Neuronal stem cell (in vitro differentiated cells): ENCODE results near the gene YIF1A.

Experiments used
- DNase-seq: peaks from one replicate; pipeline ENCODE4 v3.0.0-alpha.2; 2013; ENCODE audit warnings: low spot score
- H2AFZ ChIP-seq: one replicate; pipeline ENCODE4 v1.6.1; 2013; ENCODE audit warnings: mild to moderate bottlenecking, low read length, inconsistent platforms
- H2AK5ac ChIP-seq: 2 replicates; pipeline ENCODE4 v1.6.1; 2013; ENCODE audit warnings: low read depth, mild to moderate bottlenecking, inconsistent platforms, low read length, moderate library complexity, mixed read lengths
- H2BK120ac ChIP-seq: 2 replicates; pipeline ENCODE4 v1.6.1; 2013; ENCODE audit warnings: low read depth, mild to moderate bottlenecking, inconsistent platforms, low read length, moderate library complexity, mixed read lengths
- H2BK12ac ChIP-seq: one replicate; pipeline ENCODE4 v1.6.1; 2013; ENCODE audit warnings: low read length, inconsistent platforms
- H2BK15ac ChIP-seq: 2 replicates; pipeline ENCODE4 v1.6.1; 2013; ENCODE audit warnings: mild to moderate bottlenecking, low read length, inconsistent platforms, mixed read lengths
- H2BK5ac ChIP-seq: one replicate; pipeline ENCODE4 v1.6.1; 2013; ENCODE audit warnings: inconsistent platforms, mild to moderate bottlenecking, low read length, moderate library complexity
- H3K14ac ChIP-seq: one replicate; pipeline ENCODE4 v1.6.1; 2013; ENCODE audit warnings: low read length, inconsistent platforms
- H3K18ac ChIP-seq: 2 replicates; pipeline ENCODE4 v1.6.1; 2013; ENCODE audit warnings: low read length, inconsistent platforms
- H3K23ac ChIP-seq: 2 replicates; pipeline ENCODE4 v1.6.1; 2013; ENCODE audit warnings: low read depth, mild to moderate bottlenecking, mixed read lengths, low read length, inconsistent platforms; ENCODE audit not compliant: poor library complexity
- H3K27ac ChIP-seq: replicated peaks from 3 replicates; pipeline ENCODE4 v1.5.1; 2013; ENCODE audit warnings: low read length, inconsistent platforms
- H3K27me3 ChIP-seq, 3 experiments: 2 replicates each; pipeline ENCODE4 v1.6.1; 2013; ENCODE audit warnings: low read length in 3 of 3, mild to moderate bottlenecking in 2 of 3, inconsistent platforms in 1 of 3, low read depth in 1 of 3, mixed read lengths in 1 of 3, moderate library complexity in 1 of 3; ENCODE audit not compliant: control insufficient read depth in 3 of 3, insufficient read depth in 3 of 3
- H3K36me3 ChIP-seq, 2 donors: replicated peaks in 1 of 2; 2 replicates each; pipeline ENCODE4 v1.6.1; 2013; ENCODE audit warnings: low read length in 2 of 2; ENCODE audit not compliant: control insufficient read depth in 2 of 2, insufficient read depth in 2 of 2
- H3K4ac ChIP-seq: 2 replicates; pipeline ENCODE4 v1.6.1; 2013; ENCODE audit warnings: inconsistent platforms, mild to moderate bottlenecking, low read length, moderate library complexity
- H3K4me1 ChIP-seq, 2 donors: 1 replicate in 1 of 2; 2 replicates in 1 of 2; pipeline ENCODE4 v1.6.1; 2013; ENCODE audit warnings: low read length in 2 of 2, low read depth in 1 of 2; ENCODE audit not compliant: control insufficient read depth in 2 of 2, insufficient read depth in 1 of 2
- H3K4me2 ChIP-seq: one replicate; pipeline ENCODE4 v1.6.1; 2013; ENCODE audit warnings: mild to moderate bottlenecking, low read length, inconsistent platforms; ENCODE audit not compliant: insufficient read depth, poor library complexity, severe bottlenecking
- H3K4me3 ChIP-seq, 2 donors: 2 replicates each; pipeline ENCODE4 v1.5.1; 2013; ENCODE audit warnings: low read length in 2 of 2, mild to moderate bottlenecking in 2 of 2, inconsistent platforms in 1 of 2, moderate library complexity in 1 of 2
- H3K79me1 ChIP-seq: one replicate; pipeline ENCODE4 v1.6.1; 2013; ENCODE audit warnings: low read depth, mild to moderate bottlenecking, inconsistent platforms, low read length, moderate library complexity
- H3K9ac ChIP-seq: one replicate; pipeline ENCODE4 v1.6.1; 2013; ENCODE audit warnings: mild to moderate bottlenecking, low read depth, low read length, inconsistent platforms; ENCODE audit not compliant: poor library complexity
- H3K9me3 ChIP-seq, 2 donors: replicated peaks in 1 of 2; 2 replicates each; pipeline versions ENCODE3 to v1.6.1; 2013; ENCODE audit warnings: low read length in 2 of 2, mild to moderate bottlenecking in 2 of 2, inconsistent platforms in 1 of 2, low read depth in 1 of 2, mixed read lengths in 1 of 2, moderate library complexity in 1 of 2; ENCODE audit not compliant: control insufficient read depth in 2 of 2, insufficient read depth in 1 of 2
- H4K8ac ChIP-seq: one replicate; pipeline ENCODE4 v1.6.1; 2013; ENCODE audit warnings: low read depth, mild to moderate bottlenecking, inconsistent platforms, low read length, moderate library complexity
- H4K91ac ChIP-seq: one replicate; pipeline ENCODE4 v1.6.1; 2013; ENCODE audit warnings: low read length, low read depth, mild to moderate bottlenecking, inconsistent platforms; ENCODE audit not compliant: poor library complexity
- WGBS, 2 donors: extraction: QIAGEN DNeasy Blood & Tissue Kit; methylation state at CpG; one replicate each; pipeline ENCODE4 v1.1.7; 2013; ENCODE audit warnings: missing lambda C conversion rate in 2 of 2, mixed read lengths in 1 of 2; ENCODE audit not compliant: insufficient read length in 2 of 2, insufficient replicate concordance in 1 of 2; ENCODE audit errors: extremely low coverage in 2 of 2; 5-methylcytosine and 5-hydroxymethylcytosine counted together

Gene YIF1A

DNA sequence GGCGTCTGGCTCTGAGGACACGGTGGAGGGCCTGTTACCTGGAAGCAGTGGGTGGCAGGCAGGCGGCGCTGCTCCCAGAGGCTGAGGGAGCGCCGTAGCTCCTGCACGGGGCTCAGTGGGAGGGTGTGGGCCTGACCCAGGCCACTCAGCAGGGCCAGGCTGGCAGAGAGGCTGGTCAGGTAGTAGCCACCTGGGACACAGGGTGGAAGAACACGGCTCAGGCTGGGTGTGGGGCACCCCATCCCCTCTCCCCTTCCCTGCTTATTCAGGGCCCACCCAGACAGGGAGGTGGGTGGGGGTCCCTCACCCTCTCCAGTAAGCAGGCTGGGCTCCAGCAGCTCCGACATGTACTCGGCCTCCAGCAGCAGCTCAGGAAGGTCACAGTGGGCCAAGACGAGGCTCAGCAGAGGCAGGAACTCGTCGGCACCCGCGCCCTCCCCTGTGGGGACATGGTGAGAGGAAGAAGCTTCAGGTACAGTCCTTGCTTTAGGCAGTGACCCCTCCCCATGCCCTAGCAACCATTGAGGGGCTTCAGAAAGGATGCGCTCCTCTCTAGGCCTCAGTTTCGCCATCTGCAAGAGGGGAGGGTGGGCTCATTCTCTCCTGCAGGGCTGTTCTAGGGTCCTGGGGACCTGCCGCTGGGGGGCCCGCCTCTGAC, 44.4 kb upstream of the YIF1A start:
- Histone ChIP-seq H3K18ac (peak overlapping the region; percentile 51), H2AK5ac (no peak overlapping the region), H3K4me2 (no peak overlapping the region), H3K27me3 (no peaks in the 10 kb centered on the region), H3K14ac (no peak overlapping the region), H3K27ac (no peak overlapping the region), H4K8ac (no peak overlapping the region), H2BK120ac (no peak overlapping the region), H2BK5ac (no peak overlapping the region), H3K9ac (peak overlapping the region; percentile 55), H3K4me1 (peaks cover 18 to 28% of the 10 kb centered on the region in 2 donors), H3K4ac (no peak overlapping the region), H2BK12ac (no peak overlapping the region), H2AFZ (no peak overlapping the region), H3K23ac (no peak overlapping the region), H2BK15ac (peak overlapping the region; percentile 1), H3K79me1 (peaks cover 4% of the 10 kb centered on the region), H4K91ac (no peak overlapping the region), H3K9me3 (no peaks in the 10 kb centered on the region), H3K4me3 (peak overlapping the region in 1 of 2 donors; percentile 19), H3K36me3 (peaks cover 5 to 8% of the 10 kb centered on the region in 2 donors)
- DNase-seq = no peak
- WGBS, 2 donors = no CpG with 5 or more reads among the region's 19 CpGs

DNA sequence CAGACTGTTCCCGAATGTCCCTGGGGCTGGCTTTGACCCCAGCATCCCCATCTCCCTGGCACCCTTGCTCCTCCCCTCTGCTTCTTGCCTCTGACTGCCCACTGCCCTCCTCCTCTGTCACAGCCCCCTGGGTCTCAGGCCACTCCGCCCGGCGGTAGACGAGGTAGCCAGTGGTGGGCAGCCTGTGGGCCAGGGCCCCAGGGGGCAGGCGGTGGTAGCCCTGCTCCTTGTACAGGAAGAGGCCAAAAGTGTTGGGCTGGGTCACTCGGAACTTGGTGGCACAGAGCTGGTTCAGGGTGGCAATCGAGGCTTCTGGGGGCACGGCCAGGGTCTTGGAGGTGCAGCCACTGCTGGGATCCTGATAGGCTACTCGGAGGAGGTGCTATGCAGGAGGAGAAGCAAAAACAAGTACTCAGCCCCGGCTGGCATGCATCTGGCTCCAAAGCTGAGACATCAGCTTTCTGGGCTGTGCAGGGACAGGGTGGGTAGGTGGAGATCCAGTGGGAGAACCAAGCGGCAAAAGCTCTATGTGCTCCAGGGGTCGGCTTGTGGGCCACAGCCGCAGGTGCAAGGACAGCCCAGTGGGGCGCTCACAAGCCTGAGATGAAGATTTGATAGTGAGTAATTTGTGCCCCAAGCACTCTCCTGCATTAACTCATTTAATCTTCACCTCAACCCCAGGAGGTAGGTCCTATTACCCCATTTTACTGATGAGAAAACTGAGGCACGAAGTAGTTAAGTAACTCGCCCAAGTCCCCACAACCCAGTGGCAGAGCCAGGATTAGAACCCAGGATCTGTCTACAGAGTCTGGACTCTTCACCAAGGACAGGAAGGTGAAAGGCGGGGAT, 43.7 kb upstream of the YIF1A start:
- H2BK5ac ChIP-seq = no peak overlapping the region
- no peak overlapping the region for H3K27ac ChIP-seq
- no peak overlapping the region for H2AFZ ChIP-seq
- peaks cover 3 to 4% of the 10 kb centered on the region in 2 donors for H3K36me3 ChIP-seq
- peak overlapping the region; percentile 7 for H2BK15ac ChIP-seq
- H3K9ac ChIP-seq = no peak overlapping the region
- no peak overlapping the region for H4K91ac ChIP-seq
- peak overlapping the region; percentile 92 for H4K8ac ChIP-seq
- H2AK5ac ChIP-seq = no peak overlapping the region
- no peak overlapping the region for H2BK12ac ChIP-seq
- WGBS, 2 donors = no CpG with 5 or more reads among the region's 18 CpGs
- no peak overlapping the region for H3K18ac ChIP-seq
- H3K23ac ChIP-seq = no peak overlapping the region
- H2BK120ac ChIP-seq = no peak overlapping the region
- DNase-seq = no peak
- H3K4ac ChIP-seq = no peak overlapping the region
- no peak overlapping the region for H3K4me2 ChIP-seq
- H3K4me3 ChIP-seq = no peak overlapping the region
- H3K9me3 ChIP-seq = no peaks in the 10 kb centered on the region
- H3K14ac ChIP-seq = no peak overlapping the region
- peaks cover 18 to 34% of the 10 kb centered on the region in 2 donors for H3K4me1 ChIP-seq
- peaks cover 4% of the 10 kb centered on the region for H3K79me1 ChIP-seq
- H3K27me3 ChIP-seq = no peaks in the 10 kb centered on the region

- H4K91ac ChIP-seq = no peak overlapping the region
- H2BK5ac ChIP-seq = no peak overlapping the region
- no peak overlapping the region for H2AFZ ChIP-seq
- H3K4me1 ChIP-seq = peaks cover 18 to 34% of the 10 kb centered on the region in 2 donors
- H2BK120ac ChIP-seq = no peak overlapping the region
- no peaks in the 10 kb centered on the region for H3K9me3 ChIP-seq
- no peak overlapping the region for H3K23ac ChIP-seq
- no peak overlapping the region for H3K27ac ChIP-seq
- H3K79me1 ChIP-seq = peaks cover 4% of the 10 kb centered on the region
- H3K18ac ChIP-seq = no peak overlapping the region
- no peak overlapping the region for H3K14ac ChIP-seq
- no peak overlapping the region for H3K4me2 ChIP-seq
- no peak overlapping the region for H3K4ac ChIP-seq
- H4K8ac ChIP-seq = no peak overlapping the region
- no peak overlapping the region for H3K9ac ChIP-seq
- no peak overlapping the region for H2BK12ac ChIP-seq
- H2BK15ac ChIP-seq = peak overlapping the region; percentile 45
- WGBS, 2 donors = no CpG with 5 or more reads among the region's 12 CpGs
- H3K27me3 ChIP-seq = no peaks in the 10 kb centered on the region
- peak overlapping the region; percentile 58 for H2AK5ac ChIP-seq
- no peaks in the 10 kb centered on the region for H3K36me3 ChIP-seq
- no peak for DNase-seq
- no peak overlapping the region for H3K4me3 ChIP-seq
These were observed 42.8 kb upstream of the YIF1A start for GRCh38 chr11:66331542-66332370.
